MV-4-11 (cell line): ENCODE data around the gene ECEL1.
"Not testable (repeated sequence)": the region's sequence is repeated elsewhere in the genome, so short reads cannot be mapped to it uniquely, and the experiment has no call there.

Source experiments
- DNase-seq: peaks from one replicate; lab custom pipeline; 2025; lab: John Stamatoyannopoulos, UW

Gene ECEL1, protein sequence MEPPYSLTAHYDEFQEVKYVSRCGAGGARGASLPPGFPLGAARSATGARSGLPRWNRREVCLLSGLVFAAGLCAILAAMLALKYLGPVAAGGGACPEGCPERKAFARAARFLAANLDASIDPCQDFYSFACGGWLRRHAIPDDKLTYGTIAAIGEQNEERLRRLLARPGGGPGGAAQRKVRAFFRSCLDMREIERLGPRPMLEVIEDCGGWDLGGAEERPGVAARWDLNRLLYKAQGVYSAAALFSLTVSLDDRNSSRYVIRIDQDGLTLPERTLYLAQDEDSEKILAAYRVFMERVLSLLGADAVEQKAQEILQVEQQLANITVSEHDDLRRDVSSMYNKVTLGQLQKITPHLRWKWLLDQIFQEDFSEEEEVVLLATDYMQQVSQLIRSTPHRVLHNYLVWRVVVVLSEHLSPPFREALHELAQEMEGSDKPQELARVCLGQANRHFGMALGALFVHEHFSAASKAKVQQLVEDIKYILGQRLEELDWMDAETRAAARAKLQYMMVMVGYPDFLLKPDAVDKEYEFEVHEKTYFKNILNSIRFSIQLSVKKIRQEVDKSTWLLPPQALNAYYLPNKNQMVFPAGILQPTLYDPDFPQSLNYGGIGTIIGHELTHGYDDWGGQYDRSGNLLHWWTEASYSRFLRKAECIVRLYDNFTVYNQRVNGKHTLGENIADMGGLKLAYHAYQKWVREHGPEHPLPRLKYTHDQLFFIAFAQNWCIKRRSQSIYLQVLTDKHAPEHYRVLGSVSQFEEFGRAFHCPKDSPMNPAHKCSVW

DNA sequence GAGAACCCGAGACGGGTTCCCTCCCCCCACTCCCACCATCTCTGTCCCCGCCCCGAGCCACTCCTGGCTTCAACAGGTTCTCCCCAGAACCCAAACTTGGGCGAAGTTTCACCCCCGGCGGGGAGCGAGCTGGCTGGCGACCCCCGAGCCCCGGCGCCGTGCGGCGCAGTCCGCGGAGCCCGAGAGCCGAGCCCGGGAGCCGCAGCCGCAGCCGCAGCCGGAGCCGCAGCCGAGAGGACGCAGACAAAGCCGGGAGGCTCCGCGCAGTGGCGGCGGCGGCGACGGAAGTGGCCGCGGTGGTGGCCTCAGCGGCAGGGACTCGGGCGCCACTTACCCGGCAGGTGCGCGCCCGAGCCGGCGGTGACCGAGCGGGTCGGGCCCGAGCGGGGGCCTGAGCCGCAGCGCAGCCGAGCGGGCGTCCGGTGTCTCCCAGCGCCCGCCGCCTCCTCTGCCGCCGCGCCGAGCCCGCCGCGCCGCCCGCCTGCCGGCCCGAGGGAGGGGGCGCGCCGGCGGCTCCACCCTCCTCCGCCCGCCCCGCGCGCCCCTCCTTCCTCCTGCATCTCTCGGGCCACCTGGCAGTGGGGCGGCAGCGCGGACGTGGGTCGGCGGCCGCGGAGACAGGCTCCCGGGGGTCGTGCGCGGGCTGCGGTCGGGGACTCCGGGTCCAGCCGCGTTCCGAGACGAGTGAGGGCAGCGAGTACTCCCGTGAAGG is at the start of gene ECEL1:
ECEL1 (minus strand) TSS at position 450 of the 712 bp plus-strand sequence. CDS start 1,181 bp downstream, outside the sequence.
- DNase-seq: no peak

DNA sequence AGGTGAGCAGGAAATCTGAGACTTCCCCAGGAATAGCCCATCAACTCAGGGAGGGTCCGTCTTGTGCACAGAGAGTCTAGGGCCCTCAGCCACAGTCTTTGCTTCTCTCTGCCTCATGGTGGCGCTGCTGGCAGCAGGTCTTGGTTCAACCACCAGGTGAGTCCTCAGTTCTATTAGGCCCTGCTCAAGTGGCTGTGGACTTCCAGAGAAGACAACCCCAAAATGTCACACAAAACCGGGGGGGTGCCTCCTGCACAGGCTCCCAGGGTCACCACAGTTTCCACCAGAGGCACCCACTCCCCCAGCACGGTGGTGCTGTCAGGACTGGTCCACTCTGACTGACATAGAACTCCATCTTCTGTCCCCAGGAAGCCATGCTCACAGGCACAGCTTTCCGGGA is 49.4 kb upstream of the ECEL1 start:
- no peak for DNase-seq

DNA sequence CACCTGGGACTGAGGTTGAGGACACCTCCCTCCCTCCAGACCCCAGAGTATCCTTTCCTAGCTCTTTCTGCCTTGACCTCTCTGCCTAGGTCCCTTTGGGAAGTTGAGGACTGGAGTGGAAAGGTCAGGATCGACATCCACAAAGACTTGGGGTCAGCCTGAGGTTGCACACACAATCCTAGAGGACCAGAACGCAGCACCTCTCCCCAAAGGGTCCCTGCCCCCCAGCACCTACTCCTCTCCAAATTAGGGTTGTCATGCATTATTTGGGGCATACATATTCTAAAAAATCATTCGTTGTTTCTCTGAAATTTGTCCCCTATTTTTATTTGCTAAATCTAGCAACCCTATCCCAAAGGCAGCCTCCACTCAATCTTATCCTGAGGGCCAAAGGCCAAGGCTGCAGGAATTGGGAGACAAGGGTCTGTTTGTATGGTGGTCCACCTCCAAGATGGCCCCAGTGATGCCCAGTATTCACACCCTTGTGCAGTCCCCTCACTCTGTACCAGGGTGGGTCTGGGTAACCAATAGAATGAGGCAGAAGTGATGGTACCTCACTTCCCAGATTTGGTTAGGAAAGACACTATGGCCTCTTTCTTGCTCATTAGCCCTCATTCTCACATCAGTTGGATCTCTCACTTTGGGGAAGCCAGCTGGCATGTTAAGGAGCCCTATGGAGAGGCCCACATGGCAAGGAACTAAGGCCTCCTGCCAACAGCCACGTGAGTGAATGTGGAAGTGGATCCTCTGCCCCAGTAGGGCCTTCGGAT is 48.3 kb upstream of the ECEL1 start:
- no peak for DNase-seq

DNA sequence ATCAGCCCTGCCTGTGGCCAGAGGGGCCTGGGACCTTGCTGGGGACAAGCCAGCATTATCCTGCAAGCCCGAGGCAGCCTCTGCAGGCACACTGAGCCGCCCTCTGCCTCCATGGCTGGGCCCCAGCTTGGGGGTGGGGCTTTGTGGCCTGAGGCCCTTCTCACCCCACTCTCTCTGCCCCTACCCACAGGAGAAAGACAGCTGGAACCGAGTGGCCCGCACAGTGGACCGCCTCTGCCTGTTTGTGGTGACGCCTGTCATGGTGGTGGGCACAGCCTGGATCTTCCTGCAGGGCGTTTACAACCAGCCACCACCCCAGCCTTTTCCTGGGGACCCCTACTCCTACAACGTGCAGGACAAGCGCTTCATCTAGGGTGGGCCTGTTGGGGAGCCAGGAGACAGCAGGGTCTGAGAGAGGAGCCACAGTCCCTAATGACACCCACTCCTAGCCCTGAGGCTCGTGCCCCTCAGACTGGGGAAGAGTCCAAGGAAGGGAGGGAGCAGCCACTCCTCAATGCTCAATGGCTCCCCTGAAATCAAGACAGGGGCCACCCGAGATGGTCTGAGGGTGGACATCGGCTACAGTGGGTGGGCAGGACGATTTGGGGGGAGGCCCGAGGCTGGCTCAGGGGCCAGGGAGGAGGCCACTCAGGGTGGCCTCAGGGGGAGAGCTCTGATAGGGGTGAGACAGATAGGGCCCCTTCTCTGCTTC is 47.5 kb upstream of the ECEL1 start:
- DNase-seq: no peak

DNA sequence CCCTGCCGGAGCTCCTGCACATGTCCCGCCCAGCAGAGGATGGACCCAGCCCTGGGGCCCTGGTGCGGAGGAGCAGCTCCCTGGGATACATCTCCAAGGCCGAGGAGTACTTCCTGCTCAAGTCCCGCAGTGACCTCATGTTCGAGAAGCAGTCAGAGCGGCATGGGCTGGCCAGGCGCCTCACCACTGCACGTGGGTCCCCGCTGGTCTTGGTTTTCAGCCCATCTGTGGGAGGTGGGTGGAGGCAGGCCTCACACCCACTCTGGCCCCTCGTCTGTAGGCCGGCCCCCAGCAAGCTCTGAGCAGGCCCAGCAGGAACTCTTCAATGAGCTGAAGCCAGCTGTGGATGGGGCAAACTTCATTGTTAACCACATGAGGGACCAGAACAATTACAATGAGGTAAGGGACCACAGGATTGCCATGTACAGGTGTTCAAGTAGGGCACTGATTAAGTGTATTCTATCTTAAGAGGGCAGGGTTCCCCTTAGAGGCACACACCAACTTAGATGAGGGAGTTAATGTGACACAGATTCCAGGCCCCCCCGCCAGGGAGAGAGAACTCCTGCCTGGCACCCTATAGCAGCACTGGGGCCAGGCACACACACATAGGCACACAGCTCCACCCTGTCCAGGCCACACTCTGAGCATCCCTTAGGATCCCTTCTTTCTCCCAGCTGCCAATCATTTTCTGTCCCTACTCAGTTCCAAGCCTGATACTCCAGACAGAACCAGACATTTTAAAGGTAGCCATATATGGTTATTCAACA is 46.5 kb upstream of the ECEL1 start:
- DNase-seq: no peak

DNA sequence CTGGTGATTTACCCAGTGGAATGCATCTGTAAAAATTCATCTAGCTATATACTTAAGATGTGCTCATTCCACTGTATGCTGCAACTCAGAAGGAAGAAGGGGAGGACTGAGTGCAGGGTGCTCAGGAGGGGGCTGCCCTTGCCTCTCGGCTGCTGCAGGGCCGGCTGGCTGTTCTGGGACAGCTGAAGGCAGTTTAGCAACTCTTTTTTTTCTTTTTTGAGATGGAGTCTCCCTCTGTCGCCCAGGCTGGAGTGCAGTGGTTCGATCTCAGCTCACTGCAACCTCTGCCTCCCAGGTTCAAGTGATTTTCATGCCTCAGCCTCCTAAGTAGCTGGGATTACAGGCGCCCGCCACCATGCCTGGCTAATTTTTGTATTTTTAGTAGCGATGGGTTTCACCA is 45.2 kb upstream of the ECEL1 start:
- not testable (repeated sequence) for DNase-seq

DNA sequence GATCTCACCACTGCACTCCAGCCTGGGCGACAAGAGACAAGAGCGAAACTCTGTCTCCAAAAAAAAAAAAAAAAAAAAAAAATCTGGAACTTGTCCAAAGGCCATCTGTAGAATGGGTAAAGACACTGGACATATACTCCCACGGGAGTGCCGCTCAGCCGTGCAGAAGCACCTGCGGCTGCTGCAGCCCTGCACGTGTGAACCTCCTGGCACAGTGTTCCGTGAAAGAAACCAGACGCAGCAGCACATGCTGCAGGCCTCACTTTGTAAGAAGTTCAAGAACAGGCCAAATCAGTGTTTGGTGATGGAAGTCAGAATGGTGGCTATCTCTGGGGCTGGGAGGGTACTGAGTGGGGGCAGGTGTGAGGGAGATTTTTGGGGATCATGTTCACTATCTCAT is 44.8 kb upstream of the ECEL1 start:
- DNase-seq: no peak

DNA sequence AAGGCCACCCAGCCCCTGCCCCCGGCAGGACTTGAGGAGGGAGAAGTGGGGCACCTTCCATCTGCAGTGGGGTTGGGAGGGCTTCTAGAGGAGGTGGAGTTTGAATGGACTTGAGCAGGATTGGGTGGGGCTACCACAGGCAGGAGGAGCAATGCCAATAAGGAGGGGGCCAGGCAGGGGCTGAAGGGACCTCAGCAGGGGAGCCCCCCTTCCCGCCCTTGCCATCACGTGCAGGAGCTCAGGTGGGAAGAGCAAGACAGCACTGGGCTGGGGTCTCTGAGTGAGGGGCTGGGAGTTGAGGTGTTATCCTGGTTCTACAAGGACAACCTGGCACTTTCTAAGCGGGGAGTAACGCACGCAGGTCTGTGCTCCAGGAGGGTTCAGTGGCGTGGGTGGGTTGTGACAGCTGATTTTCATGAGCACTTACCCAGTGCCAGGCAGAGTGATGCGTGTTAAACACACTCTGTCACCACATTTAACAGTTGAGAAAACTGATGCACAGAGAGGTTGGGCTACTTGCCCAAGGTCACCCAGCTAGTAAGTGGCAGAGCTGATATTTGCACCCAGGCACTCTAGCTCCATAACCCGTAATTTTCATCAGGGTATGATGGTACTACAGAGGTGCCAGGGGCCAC is 43.1 kb upstream of the ECEL1 start:
- no peak for DNase-seq

DNA sequence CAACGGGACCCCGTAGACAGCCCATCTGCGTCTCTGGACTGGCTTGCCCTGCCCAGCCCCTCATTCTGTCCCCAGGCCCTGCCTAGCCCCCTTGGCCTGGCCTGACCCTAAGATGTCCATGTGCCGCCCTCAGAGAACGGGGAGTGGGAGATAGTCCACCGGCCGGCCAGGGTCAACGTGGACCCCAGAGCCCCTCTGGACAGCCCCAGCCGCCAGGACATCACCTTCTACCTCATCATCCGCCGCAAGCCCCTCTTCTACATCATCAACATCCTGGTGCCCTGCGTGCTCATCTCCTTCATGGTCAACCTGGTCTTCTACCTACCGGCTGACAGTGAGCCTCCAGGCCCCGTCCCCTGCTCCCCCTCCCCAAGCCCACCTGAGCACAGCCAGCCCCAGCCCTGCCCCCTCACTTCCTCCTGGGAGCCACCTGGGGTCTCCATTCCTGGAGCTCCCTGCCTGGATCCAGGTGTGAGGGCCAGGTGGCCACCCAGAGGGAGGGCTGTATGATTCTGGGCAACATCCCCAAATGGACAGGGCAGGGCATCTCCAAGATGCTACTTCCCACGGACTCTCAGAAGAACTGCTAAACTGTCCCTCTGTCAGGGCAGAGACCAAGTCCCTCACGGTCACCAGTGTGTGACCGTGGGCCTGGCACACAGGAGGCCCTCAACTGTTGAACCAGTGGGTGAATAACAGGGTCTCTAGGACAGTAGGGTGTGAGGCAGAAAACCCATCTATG is 42.3 kb upstream of the ECEL1 start:
- no peak for DNase-seq

DNA sequence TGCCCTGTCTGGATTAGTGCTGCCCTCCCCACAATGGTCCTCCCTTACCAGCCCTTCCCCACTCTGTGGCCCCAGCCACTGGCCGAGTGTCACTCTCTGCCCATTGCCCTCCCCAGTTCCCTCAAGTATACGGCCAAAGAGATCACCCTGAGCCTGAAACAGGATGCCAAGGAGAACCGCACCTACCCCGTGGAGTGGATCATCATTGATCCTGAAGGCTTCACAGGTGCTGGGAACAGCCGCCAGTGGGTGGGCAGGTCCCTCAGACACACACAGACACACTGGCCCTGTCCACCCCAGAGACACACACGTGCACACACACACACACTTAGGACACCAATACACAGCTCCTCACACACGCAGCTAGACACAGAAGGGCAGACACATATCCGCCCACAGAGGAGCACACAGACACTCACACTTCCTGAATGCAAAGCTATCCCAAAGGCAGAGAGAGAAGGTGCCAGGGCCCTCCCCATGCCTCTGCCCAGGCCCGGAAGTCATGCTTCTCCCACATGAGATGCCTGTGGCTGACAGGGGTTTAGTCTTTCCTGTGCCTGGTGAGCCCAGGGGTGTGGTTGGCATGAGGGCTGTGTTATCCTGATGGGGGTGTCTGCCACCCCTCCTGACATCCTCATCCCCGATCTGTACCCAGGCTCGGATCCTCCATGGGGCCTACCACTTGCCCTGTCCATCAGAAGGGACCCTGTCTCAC is 41.3 kb upstream of the ECEL1 start:
- peak; percentile 50 for DNase-seq

DNA sequence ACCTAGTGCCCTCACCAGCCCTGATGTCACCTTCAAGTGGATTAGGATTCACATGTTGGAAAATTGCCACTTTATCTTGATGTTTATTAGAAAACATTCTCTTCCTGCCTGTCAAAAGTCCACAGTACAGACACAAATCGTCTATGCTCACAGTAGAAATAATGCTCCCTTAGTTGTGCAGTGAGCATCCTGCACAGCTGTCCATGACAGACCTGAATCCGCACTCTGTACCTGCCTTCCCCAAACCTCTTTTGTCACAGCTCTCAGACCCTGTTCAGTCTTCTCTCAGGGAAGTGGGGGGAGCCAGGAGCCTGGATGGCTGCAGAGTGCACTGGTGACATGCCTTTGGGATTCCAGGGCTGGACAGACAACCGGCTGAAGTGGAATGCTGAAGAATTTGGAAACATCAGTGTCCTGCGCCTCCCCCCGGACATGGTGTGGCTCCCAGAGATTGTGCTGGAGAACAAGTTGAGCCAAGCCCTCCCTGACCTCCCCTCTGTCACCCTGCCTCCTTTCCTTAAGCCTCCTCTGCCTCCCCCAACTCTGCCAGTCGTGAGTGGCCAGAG is 40.4 kb upstream of the ECEL1 start:
- DNase-seq: no peak

DNA sequence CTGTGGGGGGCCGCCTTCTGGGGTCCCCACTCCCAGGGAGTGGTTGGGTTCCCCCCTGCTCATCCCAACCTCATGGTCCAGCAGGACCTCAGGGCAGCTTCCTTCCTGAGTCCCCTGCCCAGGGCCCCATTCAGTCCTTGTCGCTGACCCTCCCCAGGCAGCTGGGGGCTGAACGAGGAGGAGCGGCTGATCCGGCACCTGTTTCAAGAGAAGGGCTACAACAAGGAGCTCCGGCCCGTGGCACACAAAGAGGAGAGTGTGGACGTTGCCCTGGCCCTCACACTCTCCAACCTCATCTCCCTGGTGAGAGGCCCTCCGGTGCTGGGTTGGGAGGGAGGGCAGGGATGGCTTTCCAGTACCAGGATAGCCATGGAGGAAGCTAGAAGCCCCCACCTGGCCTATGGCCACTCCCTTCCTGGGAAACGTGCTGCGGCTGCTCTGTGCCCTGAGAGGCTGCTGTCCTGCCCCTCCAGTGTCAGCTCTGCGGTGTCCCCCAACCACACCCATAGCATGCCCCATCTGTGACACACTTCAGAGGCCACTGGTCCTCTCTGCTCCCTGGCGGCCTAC is 38.8 kb upstream of the ECEL1 start:
- no peak for DNase-seq

DNA sequence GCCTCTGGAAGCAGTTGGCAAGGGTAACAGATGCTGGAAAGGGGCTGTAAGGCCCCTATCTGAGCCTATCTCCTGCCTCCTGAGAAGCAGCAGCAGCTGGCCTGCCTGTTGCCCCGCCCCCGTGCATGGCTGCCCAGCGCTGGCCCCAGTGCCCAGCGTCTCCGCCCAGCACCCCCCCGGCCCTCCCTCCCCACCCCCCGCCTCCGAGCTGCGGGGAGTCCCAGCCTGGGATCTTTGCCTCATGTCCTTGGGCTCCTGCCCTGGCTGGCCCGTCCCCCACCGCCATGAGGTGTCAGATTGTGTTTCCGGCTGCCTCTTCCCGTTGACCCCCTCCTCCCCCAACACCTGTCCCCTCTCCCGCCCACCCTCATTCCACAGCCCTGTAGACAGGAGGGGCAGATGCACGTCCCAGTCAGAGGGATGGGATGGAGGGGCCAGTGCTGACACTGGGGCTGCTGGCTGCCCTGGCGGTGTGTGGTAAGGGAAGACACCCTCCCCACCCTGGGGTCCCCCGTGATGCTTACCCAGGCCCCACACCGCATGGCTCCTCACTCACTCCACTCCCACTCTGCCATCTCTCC is 38.2 kb upstream of the ECEL1 start, which contains the start of gene CHRND:
CHRND (plus strand) TSS at position 370 of the 581 bp plus-strand sequence; CDS start at position 426, 56 bp downstream.
- DNase-seq: no peak

DNA sequence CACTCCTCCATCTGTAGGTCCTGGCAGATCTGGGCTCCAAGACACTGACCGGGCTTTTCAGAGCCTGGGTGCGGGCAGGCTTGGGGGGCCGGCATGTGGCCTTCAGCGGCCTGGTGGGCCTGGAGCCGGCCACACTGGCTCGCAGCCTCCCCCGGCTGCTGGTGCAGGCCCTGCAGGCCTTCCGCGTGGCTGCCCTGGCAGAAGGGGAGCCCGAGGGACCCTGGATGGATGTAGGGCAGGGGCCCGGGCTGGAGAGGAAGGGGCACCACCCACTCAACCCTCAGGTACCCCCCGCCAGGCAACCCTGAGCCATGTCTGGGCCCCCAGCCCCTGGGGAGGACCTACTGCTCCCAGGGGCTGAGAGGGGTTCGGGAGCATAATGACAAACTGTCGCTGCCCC is 37.6 kb upstream of the ECEL1 start:
- DNase-seq: no peak

DNA sequence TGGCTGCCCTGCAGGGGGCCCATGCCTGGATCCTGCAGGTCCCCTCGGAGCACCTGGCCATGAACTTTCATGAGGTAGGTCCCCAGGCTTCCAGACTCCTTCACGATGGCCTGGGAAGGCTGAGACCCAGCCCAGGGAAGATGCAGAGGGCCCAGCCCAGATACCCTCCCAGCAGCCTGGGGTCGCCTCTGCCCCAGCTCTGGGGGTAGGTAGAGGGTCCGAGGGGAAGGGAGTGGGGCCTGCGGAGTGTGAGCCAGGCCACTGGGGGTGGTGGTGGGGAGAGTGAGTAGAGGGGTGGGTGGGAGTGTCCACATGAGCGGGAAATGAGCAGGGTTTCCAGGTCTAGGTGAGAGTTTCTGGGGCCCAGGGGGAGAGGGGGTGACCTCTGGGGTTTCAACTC is 37.1 kb upstream of the ECEL1 start:
- no peak for DNase-seq

DNA sequence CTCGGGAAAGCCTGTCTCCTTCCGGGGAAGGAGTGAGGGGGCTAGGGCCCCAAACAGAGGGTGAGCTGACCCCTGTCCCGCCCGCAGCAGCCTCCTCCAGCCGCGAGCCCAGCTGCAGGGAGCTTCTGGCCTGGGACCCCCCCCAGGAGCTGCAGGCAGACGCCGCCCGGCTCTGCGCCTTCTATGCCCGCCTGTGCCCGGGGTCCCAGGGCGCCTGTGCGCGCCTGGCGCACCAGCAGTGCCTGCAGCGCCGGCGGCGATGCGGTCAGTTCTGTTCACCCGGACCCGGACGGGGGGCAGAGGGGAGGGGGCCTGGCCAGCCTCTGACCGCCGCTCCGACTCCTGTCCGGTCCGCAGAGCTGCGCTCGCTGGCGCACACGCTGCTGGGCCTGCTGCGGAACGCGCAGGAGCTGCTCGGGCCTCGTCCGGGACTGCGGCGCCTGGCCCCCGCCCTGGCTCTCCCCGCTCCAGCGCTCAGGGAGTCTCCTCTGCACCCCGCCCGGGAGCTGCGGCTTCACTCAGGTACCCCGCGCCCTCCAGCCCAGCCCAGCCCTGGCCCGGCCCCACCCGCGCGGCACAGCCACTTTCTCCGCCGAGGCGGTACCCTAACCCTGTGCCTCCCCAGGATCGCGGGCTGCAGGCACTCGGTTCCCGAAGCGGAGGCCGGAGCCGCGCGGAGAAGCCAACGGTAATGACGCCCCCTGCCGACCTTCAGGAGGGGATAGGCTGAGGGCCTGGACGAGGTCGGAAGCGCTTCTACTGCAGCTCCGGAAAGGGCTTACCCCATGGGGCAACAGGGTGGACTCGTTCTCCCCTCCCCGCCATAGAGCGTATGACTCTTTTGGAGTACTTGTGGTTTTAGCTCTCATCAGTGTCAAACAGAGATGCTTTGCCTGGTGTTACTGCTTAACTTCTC is 36.3 kb upstream of the ECEL1 start:
- peak; percentile 55 for DNase-seq

DNA sequence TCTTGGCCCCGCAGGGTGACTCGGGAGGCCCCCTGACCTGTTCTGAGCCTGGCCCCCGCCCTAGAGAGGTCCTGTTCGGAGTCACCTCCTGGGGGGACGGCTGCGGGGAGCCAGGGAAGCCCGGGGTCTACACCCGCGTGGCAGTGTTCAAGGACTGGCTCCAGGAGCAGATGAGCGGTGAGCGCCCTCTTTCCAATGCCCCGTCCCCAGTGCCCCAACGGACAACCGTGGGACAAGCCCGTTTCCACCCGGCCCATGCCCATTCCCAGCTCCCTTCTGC is 35.7 kb upstream of the ECEL1 start:
- DNase-seq: no peak
